ENCODE results near the gene CFDP1.
"Not testable (repeated sequence)": the region's sequence is repeated elsewhere in the genome, so short reads cannot be mapped to it uniquely, and the experiment has no call there.

Gene CFDP1

DNA sequence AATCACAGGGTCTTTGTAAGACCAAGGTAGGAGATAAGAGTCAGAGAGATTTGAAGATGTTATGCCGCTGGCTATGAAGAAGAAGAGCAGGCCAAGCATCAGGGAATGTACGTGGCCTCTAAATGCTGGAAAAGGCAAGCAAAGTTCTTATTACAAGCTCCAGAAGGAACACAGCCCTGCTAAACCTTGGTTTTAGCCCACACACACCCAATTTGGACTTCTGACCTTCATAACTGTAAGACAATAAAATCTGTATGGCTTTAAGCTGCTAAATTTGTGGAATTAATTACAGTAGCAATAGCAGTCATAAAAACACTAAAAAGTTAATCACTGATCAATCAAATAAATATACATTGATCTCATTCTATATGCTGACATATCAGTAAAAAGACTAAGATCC is 25.1 kb upstream of the CFDP1 start:
- no peaks in the 10 kb centered on the region for H3K27me3 ChIP-seq (ENCODE audit: control insufficient read depth in 5 of 5, insufficient read depth in 4 of 5, low read length in 5 of 5)
- H3K4me3 ChIP-seq (ENCODE audit: low read depth in 1 of 5, low read length in 5 of 5) = no peak overlapping the region
- H3K36me3 ChIP-seq (ENCODE audit: control insufficient read depth in 5 of 5, insufficient read depth in 5 of 5, low read length in 5 of 5) = no peaks in the 10 kb centered on the region
- H3K9me3 ChIP-seq (ENCODE audit: control insufficient read depth in 5 of 5, low read length in 5 of 5) = no peaks in the 10 kb centered on the region
- H3K4me1 ChIP-seq (ENCODE audit: control insufficient read depth in 5 of 5, insufficient read depth in 5 of 5, low read length in 5 of 5) = peaks cover 0 to 13% (median 7%) of the 10 kb centered on the region in 5 donors
- H3K27ac ChIP-seq (ENCODE audit: low read depth, low read length) = no peak overlapping the region
- no peak overlapping the region for H3K9ac ChIP-seq (ENCODE audit: low read length in 5 of 5)

DNA sequence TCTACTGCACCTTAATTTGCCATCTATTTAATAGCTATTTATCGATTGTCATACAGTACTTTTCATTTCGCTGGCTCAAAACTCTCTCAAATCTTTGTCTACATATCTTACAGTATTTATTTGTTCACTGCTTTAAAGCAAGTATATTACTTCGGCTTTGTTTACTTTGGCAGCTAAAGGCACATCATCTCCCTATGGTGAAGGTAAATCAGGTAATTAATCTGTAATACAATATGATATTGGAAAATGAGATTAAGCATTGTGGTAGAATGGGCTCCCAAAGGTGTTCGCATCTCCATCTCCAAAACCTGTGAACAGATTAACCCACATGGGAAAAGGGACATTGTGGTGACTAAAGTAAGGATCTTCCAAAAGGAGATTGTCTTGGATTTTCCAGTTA is 24.7 kb upstream of the CFDP1 start:
- H3K4me1 ChIP-seq (ENCODE audit: control insufficient read depth in 5 of 5, insufficient read depth in 5 of 5, low read length in 5 of 5) = peaks cover 0 to 10% (median 4%) of the 10 kb centered on the region in 5 donors
- no peak overlapping the region for H3K9ac ChIP-seq (ENCODE audit: low read length in 5 of 5)
- H3K9me3 ChIP-seq (ENCODE audit: control insufficient read depth in 5 of 5, low read length in 5 of 5) = no peaks in the 10 kb centered on the region
- H3K4me3 ChIP-seq (ENCODE audit: low read depth in 1 of 5, low read length in 5 of 5) = no peak overlapping the region
- H3K27ac ChIP-seq (ENCODE audit: low read depth, low read length) = no peak overlapping the region
- no peaks in the 10 kb centered on the region for H3K36me3 ChIP-seq (ENCODE audit: control insufficient read depth in 5 of 5, insufficient read depth in 5 of 5, low read length in 5 of 5)
- H3K27me3 ChIP-seq (ENCODE audit: control insufficient read depth in 5 of 5, insufficient read depth in 4 of 5, low read length in 5 of 5) = no peaks in the 10 kb centered on the region

DNA sequence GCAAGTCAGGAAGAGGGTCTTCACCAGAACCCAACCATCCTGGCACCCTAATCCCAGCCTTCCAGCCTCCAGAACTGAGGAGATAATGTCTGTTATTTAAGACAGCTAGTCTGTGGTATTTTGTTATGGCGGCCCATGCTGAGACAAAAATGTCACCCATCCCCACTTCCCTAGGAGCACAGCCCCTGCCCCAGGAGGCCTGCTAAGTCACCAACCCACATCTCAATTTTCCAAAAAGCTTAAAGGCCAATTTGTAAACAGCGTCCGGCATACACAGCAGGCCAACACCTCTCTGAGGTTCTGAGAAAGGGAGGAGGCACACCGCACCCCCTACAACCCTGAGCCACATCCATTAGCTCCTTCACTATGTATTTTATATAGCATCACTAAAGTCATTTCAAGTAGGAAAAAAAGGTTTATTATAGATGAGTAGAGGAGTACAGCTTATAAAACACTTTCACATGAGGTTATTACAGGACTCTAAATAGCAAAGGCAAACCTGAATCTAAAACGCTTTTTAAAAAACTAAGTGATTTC is 24.2 kb upstream of the CFDP1 start:
- Histone ChIP-seq H3K27ac (ENCODE audit: low read depth, low read length) (no peak overlapping the region), H3K36me3 (ENCODE audit: control insufficient read depth in 5 of 5, insufficient read depth in 5 of 5, low read length in 5 of 5) (no peaks in the 10 kb centered on the region), H3K4me3 (ENCODE audit: low read depth in 1 of 5, low read length in 5 of 5) (no peak overlapping the region), H3K27me3 (ENCODE audit: control insufficient read depth in 5 of 5, insufficient read depth in 4 of 5, low read length in 5 of 5) (no peaks in the 10 kb centered on the region), H3K4me1 (ENCODE audit: control insufficient read depth in 5 of 5, insufficient read depth in 5 of 5, low read length in 5 of 5) (peaks cover 0 to 5% (median 4%) of the 10 kb centered on the region in 5 donors), H3K9ac (ENCODE audit: low read length in 5 of 5) (no peak overlapping the region), H3K9me3 (ENCODE audit: control insufficient read depth in 5 of 5, low read length in 5 of 5) (no peaks in the 10 kb centered on the region)

DNA sequence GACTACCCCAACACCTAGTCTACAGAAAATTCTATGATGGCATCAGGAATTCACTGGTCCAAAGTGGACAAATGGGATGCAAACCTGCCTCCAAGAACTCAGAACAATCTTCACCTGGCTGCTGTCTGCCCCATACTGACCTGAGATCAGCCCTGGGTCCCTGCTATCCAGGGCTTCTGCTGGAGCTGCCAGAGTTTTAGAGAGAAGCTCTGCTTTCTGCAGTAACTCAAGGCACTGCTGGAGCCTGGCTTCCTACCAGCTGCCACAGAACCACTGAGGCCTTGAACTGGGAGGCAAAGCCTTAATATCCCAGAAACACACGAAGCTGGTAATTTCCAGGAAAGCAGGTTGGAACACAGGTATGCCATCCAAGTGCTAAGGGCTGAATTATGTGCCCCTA is 23.7 kb upstream of the CFDP1 start:
- Histone ChIP-seq H3K4me1 (ENCODE audit: control insufficient read depth in 5 of 5, insufficient read depth in 5 of 5, low read length in 5 of 5) (peaks cover 0 to 5% (median 4%) of the 10 kb centered on the region in 5 donors), H3K27ac (ENCODE audit: low read depth, low read length) (no peak overlapping the region), H3K36me3 (ENCODE audit: control insufficient read depth in 5 of 5, insufficient read depth in 5 of 5, low read length in 5 of 5) (no peaks in the 10 kb centered on the region), H3K9me3 (ENCODE audit: control insufficient read depth in 5 of 5, low read length in 5 of 5) (no peaks in the 10 kb centered on the region), H3K27me3 (ENCODE audit: control insufficient read depth in 5 of 5, insufficient read depth in 4 of 5, low read length in 5 of 5) (no peaks in the 10 kb centered on the region), H3K9ac (ENCODE audit: low read length in 5 of 5) (no peak overlapping the region), H3K4me3 (ENCODE audit: low read depth in 1 of 5, low read length in 5 of 5) (no peak overlapping the region)

DNA sequence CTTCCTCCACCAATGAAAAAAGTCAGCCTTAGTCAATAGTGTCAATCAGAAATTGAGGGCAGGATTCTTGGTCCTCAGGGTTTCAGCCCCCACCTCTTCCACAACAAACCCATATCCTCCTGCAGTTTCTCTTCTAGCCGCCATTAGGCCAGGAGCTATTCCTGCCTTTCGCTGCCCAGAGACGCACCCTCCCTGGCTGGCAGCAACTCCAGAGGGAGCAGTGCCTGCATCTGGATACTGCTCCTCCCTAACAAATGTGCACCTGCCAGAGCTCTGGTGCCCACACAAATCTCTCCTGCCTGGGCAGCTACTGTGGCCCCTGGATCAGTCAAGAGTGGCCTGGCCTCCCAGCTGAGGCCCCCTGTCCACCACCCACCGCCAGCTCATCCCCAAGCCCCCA is 23.2 kb upstream of the CFDP1 start:
- H3K36me3 ChIP-seq (ENCODE audit: control insufficient read depth in 5 of 5, insufficient read depth in 5 of 5, low read length in 5 of 5); H3K9me3 ChIP-seq (ENCODE audit: control insufficient read depth in 5 of 5, low read length in 5 of 5); H3K4me1 ChIP-seq (ENCODE audit: control insufficient read depth in 5 of 5, insufficient read depth in 5 of 5, low read length in 5 of 5); H3K27ac ChIP-seq (ENCODE audit: low read depth, low read length); H3K9ac ChIP-seq (ENCODE audit: low read length in 5 of 5); H3K4me3 ChIP-seq (ENCODE audit: low read depth in 1 of 5, low read length in 5 of 5); H3K27me3 ChIP-seq (ENCODE audit: control insufficient read depth in 5 of 5, insufficient read depth in 4 of 5, low read length in 5 of 5): not testable (repeated sequence)

DNA sequence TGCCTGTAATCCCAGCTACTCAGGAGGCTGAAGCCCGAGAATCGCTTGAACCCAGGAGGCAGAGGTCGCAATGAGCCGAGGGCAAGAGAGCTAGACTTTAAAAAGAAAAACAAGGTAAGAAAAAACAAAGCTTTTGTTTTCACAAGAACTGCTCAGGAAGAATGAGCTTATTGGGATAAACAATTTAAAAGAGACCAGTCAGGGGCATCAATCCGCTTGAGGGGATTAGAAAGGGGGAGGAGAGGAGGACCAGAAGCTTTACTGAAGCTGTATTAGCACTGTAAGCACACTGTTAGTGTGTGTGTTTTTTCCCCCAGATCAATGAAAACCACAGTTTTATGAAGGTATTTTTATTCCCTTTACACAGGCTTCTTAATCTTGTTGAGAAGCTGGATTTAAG is 22.4 kb upstream of the CFDP1 start:
- H3K4me3 ChIP-seq (ENCODE audit: low read depth in 1 of 5, low read length in 5 of 5) = no peak overlapping the region
- H3K36me3 ChIP-seq (ENCODE audit: control insufficient read depth in 5 of 5, insufficient read depth in 5 of 5, low read length in 5 of 5) = peaks cover 0 to 8% (median 4%) of the 10 kb centered on the region in 5 donors
- no peaks in the 10 kb centered on the region for H3K27me3 ChIP-seq (ENCODE audit: control insufficient read depth in 5 of 5, insufficient read depth in 4 of 5, low read length in 5 of 5)
- no peak overlapping the region for H3K9ac ChIP-seq (ENCODE audit: low read length in 5 of 5)
- no peaks in the 10 kb centered on the region for H3K9me3 ChIP-seq (ENCODE audit: control insufficient read depth in 5 of 5, low read length in 5 of 5)
- no peak overlapping the region for H3K27ac ChIP-seq (ENCODE audit: low read depth, low read length)
- H3K4me1 ChIP-seq (ENCODE audit: control insufficient read depth in 5 of 5, insufficient read depth in 5 of 5, low read length in 5 of 5) = peaks cover 0 to 5% (median 4%) of the 10 kb centered on the region in 5 donors

DNA sequence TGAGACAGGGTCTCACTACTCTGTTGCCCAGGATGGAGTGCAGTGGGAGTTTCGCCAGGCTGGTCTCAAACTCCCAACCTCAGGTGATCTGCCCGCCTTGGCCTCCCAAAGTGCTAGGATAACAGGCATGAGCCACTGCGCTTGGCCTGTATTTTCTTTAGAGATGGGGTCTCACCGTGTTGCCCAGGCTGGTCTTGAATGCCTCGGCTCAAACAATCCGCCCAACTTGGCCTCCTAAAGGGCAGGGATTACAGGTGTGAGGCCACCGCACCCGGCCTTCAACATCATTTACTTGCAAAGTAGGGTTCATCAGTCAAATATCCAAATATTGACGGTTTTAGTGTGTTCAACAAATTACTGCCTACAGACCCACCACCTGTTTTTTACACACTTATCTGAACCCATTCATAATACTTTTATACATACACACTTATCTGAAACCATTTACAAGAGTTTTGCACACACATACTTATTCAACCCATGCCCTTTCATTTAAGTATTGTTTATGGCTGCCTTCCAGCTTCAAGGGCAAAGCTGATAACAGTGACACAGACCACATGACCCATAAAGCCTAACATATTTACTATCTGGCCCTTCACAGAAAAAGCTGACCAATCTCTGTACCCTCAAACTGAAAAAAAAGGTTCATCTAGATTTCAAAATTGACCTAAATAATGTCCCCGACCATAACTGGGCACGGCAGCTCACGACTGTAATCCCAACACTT is 19.3 kb upstream of the CFDP1 start:
- H3K27me3 ChIP-seq (ENCODE audit: control insufficient read depth in 5 of 5, insufficient read depth in 4 of 5, low read length in 5 of 5) = no peaks in the 10 kb centered on the region
- H3K9me3 ChIP-seq (ENCODE audit: control insufficient read depth in 5 of 5, low read length in 5 of 5) = no peaks in the 10 kb centered on the region
- no peak overlapping the region for H3K27ac ChIP-seq (ENCODE audit: low read depth, low read length)
- no peak overlapping the region for H3K4me3 ChIP-seq (ENCODE audit: low read depth in 1 of 5, low read length in 5 of 5)
- peaks cover 0 to 5% (median 4%) of the 10 kb centered on the region in 5 donors for H3K4me1 ChIP-seq (ENCODE audit: control insufficient read depth in 5 of 5, insufficient read depth in 5 of 5, low read length in 5 of 5)
- peaks cover 2 to 18% (median 5%) of the 10 kb centered on the region in 5 donors for H3K36me3 ChIP-seq (ENCODE audit: control insufficient read depth in 5 of 5, insufficient read depth in 5 of 5, low read length in 5 of 5)
- no peak overlapping the region for H3K9ac ChIP-seq (ENCODE audit: low read length in 5 of 5)

DNA sequence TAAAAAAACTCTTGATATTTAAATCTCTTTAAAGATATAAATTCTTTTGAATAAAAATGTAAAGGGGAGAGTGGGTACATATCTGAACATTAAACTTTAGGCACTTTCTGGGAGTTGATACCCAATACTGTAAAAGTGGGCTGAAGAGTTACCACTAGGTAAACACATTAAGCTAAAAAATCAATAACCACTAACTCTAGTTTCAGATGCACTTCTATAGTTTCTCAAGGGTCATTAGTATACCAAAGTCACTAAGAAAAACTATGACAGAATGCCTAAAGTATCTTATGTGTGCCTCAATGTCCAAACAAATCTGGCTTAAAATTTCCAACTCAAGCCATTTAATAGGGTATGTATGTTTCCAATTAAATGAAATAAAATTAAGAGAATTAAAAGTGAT is 13.1 kb upstream of the CFDP1 start:
- Histone ChIP-seq H3K9ac (ENCODE audit: low read length in 5 of 5) (no peak overlapping the region), H3K27ac (ENCODE audit: low read depth, low read length) (no peak overlapping the region), H3K27me3 (ENCODE audit: control insufficient read depth in 5 of 5, insufficient read depth in 4 of 5, low read length in 5 of 5) (no peaks in the 10 kb centered on the region), H3K4me1 (ENCODE audit: control insufficient read depth in 5 of 5, insufficient read depth in 5 of 5, low read length in 5 of 5) (no peaks in the 10 kb centered on the region), H3K9me3 (ENCODE audit: control insufficient read depth in 5 of 5, low read length in 5 of 5) (no peaks in the 10 kb centered on the region), H3K4me3 (ENCODE audit: low read depth in 1 of 5, low read length in 5 of 5) (no peak overlapping the region), H3K36me3 (ENCODE audit: control insufficient read depth in 5 of 5, insufficient read depth in 5 of 5, low read length in 5 of 5) (peaks cover 2 to 22% (median 8%) of the 10 kb centered on the region in 5 donors)

DNA sequence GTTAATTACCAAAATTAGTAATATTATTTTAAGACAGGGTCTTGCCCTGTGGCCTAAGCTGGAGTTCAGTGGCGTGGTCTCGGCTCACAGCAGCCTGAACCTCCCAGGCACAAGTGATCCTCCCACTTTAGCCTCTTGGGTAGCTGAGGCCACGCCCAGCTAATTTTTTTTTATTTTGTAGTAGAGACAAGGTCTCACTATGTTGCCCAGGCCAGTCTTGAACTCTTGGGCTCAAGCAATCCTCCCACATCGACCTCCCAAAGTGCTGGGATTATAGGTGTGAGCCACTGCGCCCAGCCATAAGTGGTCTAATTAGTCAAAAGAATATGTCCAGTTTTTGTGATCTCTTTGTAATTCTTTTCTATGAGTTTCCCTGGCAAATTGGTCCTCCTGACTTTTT is 12.0 kb upstream of the CFDP1 start:
- no peaks in the 10 kb centered on the region for H3K9me3 ChIP-seq (ENCODE audit: control insufficient read depth in 5 of 5, low read length in 5 of 5)
- peaks cover 0 to 16% (median 2%) of the 10 kb centered on the region in 5 donors for H3K36me3 ChIP-seq (ENCODE audit: control insufficient read depth in 5 of 5, insufficient read depth in 5 of 5, low read length in 5 of 5)
- no peak overlapping the region for H3K27ac ChIP-seq (ENCODE audit: low read depth, low read length)
- H3K9ac ChIP-seq (ENCODE audit: low read length in 5 of 5) = no peak overlapping the region
- no peak overlapping the region for H3K4me3 ChIP-seq (ENCODE audit: low read depth in 1 of 5, low read length in 5 of 5)
- no peaks in the 10 kb centered on the region for H3K4me1 ChIP-seq (ENCODE audit: control insufficient read depth in 5 of 5, insufficient read depth in 5 of 5, low read length in 5 of 5)
- no peaks in the 10 kb centered on the region for H3K27me3 ChIP-seq (ENCODE audit: control insufficient read depth in 5 of 5, insufficient read depth in 4 of 5, low read length in 5 of 5)

DNA sequence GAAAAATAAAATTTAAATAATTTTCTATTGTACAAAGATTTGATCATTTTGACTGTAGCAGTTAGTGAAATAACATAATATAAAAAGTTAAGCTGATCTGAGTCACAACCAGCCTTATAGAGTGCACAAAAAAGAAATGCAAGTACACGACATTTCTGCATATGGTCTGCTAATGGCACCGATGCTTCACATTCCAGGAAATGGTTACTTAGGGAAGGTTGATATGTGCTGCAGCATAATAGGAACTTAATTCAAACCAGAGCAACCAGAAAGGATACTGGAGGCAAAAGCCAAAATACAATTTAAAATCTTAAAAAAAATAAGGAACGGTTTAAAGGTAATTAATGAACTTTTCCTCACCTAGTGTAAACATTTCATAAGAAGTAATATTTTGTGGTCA is 10.0 kb upstream of the CFDP1 start:
- Histone ChIP-seq H3K9me3 (ENCODE audit: control insufficient read depth in 5 of 5, low read length in 5 of 5) (no peaks in the 10 kb centered on the region), H3K9ac (ENCODE audit: low read length in 5 of 5) (no peak overlapping the region), H3K27me3 (ENCODE audit: control insufficient read depth in 5 of 5, insufficient read depth in 4 of 5, low read length in 5 of 5) (no peaks in the 10 kb centered on the region), H3K4me3 (ENCODE audit: low read depth in 1 of 5, low read length in 5 of 5) (no peak overlapping the region), H3K36me3 (ENCODE audit: control insufficient read depth in 5 of 5, insufficient read depth in 5 of 5, low read length in 5 of 5) (peaks cover 0 to 11% (median 2%) of the 10 kb centered on the region in 5 donors), H3K4me1 (ENCODE audit: control insufficient read depth in 5 of 5, insufficient read depth in 5 of 5, low read length in 5 of 5) (no peaks in the 10 kb centered on the region), H3K27ac (ENCODE audit: low read depth, low read length) (no peak overlapping the region)

All from subcutaneous abdominal adipose tissue (tissue), 5 donors.